Body of pancreas (tissue), 4 donors: ENCODE measurements around the gene LLCFC1. TPM values are rescaled to one million over a fixed set of nuclear protein-coding genes. Genes with fewer than 3 reads are reported as not detected.
A peak's percentile ranks its signal among the peaks of the same experiment; 100 is the strongest.

Experiments used
- ATAC-seq: fragments of 150-250 bp; one replicate; pipeline ENCODE4 v1.9.1; 2016
- DNase-seq, 4 donors: peaks; one replicate each; pipeline ENCODE4 v3.0.0-alpha.2; 2019
- H3K27ac ChIP-seq, 4 donors: fragments of 200-600 bp; sonication (generic); 1 replicate in 3 of 4; 2 replicates in 1 of 4; pipeline versions ENCODE4 v1.5.1 to v1.6.1; 2016 to 2019; ENCODE audit warnings: mild to moderate bottlenecking in 1 of 4, mixed read lengths in 1 of 4, moderate library complexity in 1 of 4
- H3K27me3 ChIP-seq, 2 donors: fragments of 200-600 bp; sonication (generic); one replicate each; pipeline ENCODE4 v1.6.0; 2016; ENCODE audit warnings: mild to moderate bottlenecking in 1 of 2
- H3K36me3 ChIP-seq, 2 donors: fragments of 200-600 bp; sonication (generic); replicated peaks in 1 of 2; 2 replicates each; pipeline ENCODE4 v1.5.1; 2016; ENCODE audit warnings: low read depth in 2 of 2; ENCODE audit not compliant: insufficient read depth in 1 of 2
- H3K4me1 ChIP-seq: fragments of 200-600 bp; sonication (generic); one replicate; pipeline ENCODE4 v1.6.0; 2016
- H3K4me3 ChIP-seq, 2 donors: fragments of 200-600 bp; sonication (generic); 1 replicate in 1 of 2; 2 replicates in 1 of 2; pipeline ENCODE4 v1.5.1; 2016 to 2019
- H3K9me3 ChIP-seq, 3 donors: fragments of 200-600 bp; sonication (generic); 1 replicate in 2 of 3; 2 replicates in 1 of 3; pipeline ENCODE4 v1.5.1; 2016
- CTCF ChIP-seq, 7 experiments: fragments of 450-650 bp in 4 of 7; fragments of 200-600 bp in 3 of 7; sonication (generic) in 3 of 7; IDR thresholded peaks; one replicate each; pipeline ENCODE4 v1.5.1; 2016 to 2019; ENCODE audit warnings: antibody characterized with exemption in 7 of 7
- POLR2A ChIP-seq, 3 donors: fragments of 450-650 bp; IDR thresholded peaks; one replicate each; pipeline ENCODE4 v1.6.1; 2016; ENCODE audit warnings: antibody characterized with exemption in 3 of 3, mild to moderate bottlenecking in 2 of 3
- WGBS, 2 donors: methylation state at CpG; one replicate each; pipeline ENCODE4 v1.1.5; 2017; 5-methylcytosine and 5-hydroxymethylcytosine counted together
- intact Hi-C: fragments of 100-400 bp; cut with DNase I; formaldehyde crosslinking; loops from one replicate; pipeline ENCODE4 v1.15.1; 2023
- total RNA-seq, 2 donors: library from RNA; depleted of rRNA; stranded (reverse); fragments of >200 nt; gene quantifications; one replicate each; pipeline ENCODE4 v1.1.0, GENCODE V29; 2016

The LLCFC1 gene
- total RNA-seq, 2 donors from 2014 or later, result not detected

- ATAC-seq, result no peak
These were observed 5.2 kb upstream of the LLCFC1 start for GRCh38 chr7:142934056-142934455.

GRCh38 chr7:142935941-142936565 lies 3.2 kb upstream of the LLCFC1 start:
- H3K4me3 ChIP-seq, result no peak overlapping the region
- DNase-seq (no peak), ATAC-seq (no peak)
- intact Hi-C loops, result no loop called here
- no peak overlapping the region for H3K27ac ChIP-seq
- 76 to 79% methylated on average over 12 of the region's 12 CpGs for WGBS, 2 donors
- peaks cover 16% of the 10 kb centered on the region for H3K4me1 ChIP-seq
- TF ChIP-seq CTCF (IDR thresholded peaks at IDR 0.05), result no peak
- no peak for TF ChIP-seq POLR2A (IDR thresholded peaks at IDR 0.05)
- no peaks in the 10 kb centered on the region for H3K36me3 ChIP-seq
- no peaks in the 10 kb centered on the region for H3K27me3 ChIP-seq
- no peaks in the 10 kb centered on the region for H3K9me3 ChIP-seq

More at GRCh38 chr7:142934056-142934455, 5.2 kb upstream of the LLCFC1 start:
- no peaks in the 10 kb centered on the region for H3K9me3 ChIP-seq
- no peak overlapping the region for H3K4me3 ChIP-seq
- H3K36me3 ChIP-seq, result no peaks in the 10 kb centered on the region
- 70 to 78% methylated on average over 12 of the region's 12 CpGs for WGBS, 2 donors
- intact Hi-C loops, result no loop called here
- TF ChIP-seq POLR2A (IDR thresholded peaks at IDR 0.05) (no peak), CTCF (IDR thresholded peaks at IDR 0.05) (no peak)
- no peak overlapping the region for H3K27ac ChIP-seq
- DNase-seq, result no peak
- no peaks in the 10 kb centered on the region for H3K27me3 ChIP-seq
- no peaks in the 10 kb centered on the region for H3K4me1 ChIP-seq

- H3K27ac ChIP-seq, result no peak overlapping the region
- DNase-seq (no peak), ATAC-seq (no peak)
- H3K9me3 ChIP-seq, result no peaks in the 10 kb centered on the region
- no peak overlapping the region for H3K4me3 ChIP-seq
- intact Hi-C loops, result no loop called here
- no peaks in the 10 kb centered on the region for H3K27me3 ChIP-seq
- H3K4me1 ChIP-seq, result peaks cover 24% of the 10 kb centered on the region
- TF ChIP-seq CTCF (IDR thresholded peaks at IDR 0.05), result no peak
- TF ChIP-seq POLR2A (IDR thresholded peaks at IDR 0.05), result no peak
- WGBS, 2 donors, result 62 to 87% methylated on average over 4 of the region's 4 CpGs
- H3K36me3 ChIP-seq, result no peaks in the 10 kb centered on the region
These were observed 673 bp upstream of the LLCFC1 start for GRCh38 chr7:142938611-142939010.

- H3K27me3 ChIP-seq, result no peaks in the 10 kb centered on the region
- DNase-seq (peak in 1 of 4 donors; percentile 43), ATAC-seq (peak; percentile 71)
- H3K36me3 ChIP-seq, result no peaks in the 10 kb centered on the region
- TF ChIP-seq POLR2A (IDR thresholded peaks at IDR 0.05), result no peak
- TF ChIP-seq CTCF (IDR thresholded peaks at IDR 0.05), result no peak
- intact Hi-C loops, result no loop called here
- WGBS, 2 donors, result 37 to 44% methylated on average over 10 of the region's 10 CpGs
- H3K27ac ChIP-seq, result peak overlapping the region in 3 of 4 donors; percentile 46 to 72 (median 67)
- H3K4me3 ChIP-seq, result no peak overlapping the region
- peaks cover 24% of the 10 kb centered on the region for H3K4me1 ChIP-seq
- H3K9me3 ChIP-seq, result no peaks in the 10 kb centered on the region
These were observed 1.8 kb downstream of the LLCFC1 start for GRCh38 chr7:142940966-142941535.

DNA sequence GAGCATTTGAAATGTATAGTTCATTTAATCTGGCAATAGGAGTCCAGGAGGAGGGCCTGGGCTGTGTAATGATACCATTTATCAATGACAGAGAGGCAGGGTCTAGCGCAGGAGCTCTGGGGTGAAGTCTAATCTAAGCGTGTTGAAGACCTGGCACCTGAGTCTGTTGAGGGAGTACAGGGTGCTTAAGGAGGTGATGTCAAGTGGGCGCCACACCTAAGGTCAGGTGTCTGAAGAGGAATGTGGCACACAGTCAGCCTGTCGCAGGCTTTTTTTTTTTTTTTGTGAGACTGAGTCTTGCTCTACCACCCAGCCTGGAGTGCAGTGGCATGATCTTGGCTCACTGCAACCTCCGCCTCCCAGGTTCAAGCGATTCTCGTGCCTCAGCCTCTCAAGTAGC lies 2.3 kb downstream of the LLCFC1 start:
- WGBS, 2 donors, result 74 to 81% methylated on average over 7 of the region's 7 CpGs
- Histone ChIP-seq H3K27ac (peak overlapping the region in 3 of 4 donors; percentile 46 to 72 (median 67)), H3K9me3 (no peaks in the 10 kb centered on the region), H3K27me3 (no peaks in the 10 kb centered on the region), H3K4me3 (no peak overlapping the region), H3K36me3 (no peaks in the 10 kb centered on the region), H3K4me1 (peaks cover 24% of the 10 kb centered on the region)
- TF ChIP-seq POLR2A (IDR thresholded peaks at IDR 0.05) (no peak), CTCF (IDR thresholded peaks at IDR 0.05) (no peak)
- intact Hi-C loops, result no loop called here
- DNase-seq, result no peak
- ATAC-seq, result peak; percentile 9
